BJ (cell line): ENCODE results near the gene COL5A1. TPM values are rescaled to one million over a fixed set of nuclear protein-coding genes. Genes with fewer than 3 reads are reported as not detected.

Experiments
- CTCF ChIA-PET: fragments of 350-600 bp; formaldehyde crosslinking; extraction: SDS; loops from one replicate; lab custom pipeline; 2021; ENCODE audit warnings: antibody characterized with exemption, inconsistent platforms; lab: Yijun Ruan, JAX
- POLR2A ChIA-PET: fragments of 300-600 bp; sonication (Branson Sonifier 250); formaldehyde crosslinking; extraction: SDS; loops from one replicate; lab custom pipeline; 2021; ENCODE audit warnings: antibody characterized with exemption; lab: Charles Lee
- DNase-seq: peaks from one replicate; pipeline ENCODE4 v3.0.0-alpha.2; 2011; ENCODE audit warnings: low read depth
- H3K27me3 ChIP-seq: 2 replicates; pipeline ENCODE4 v1.6.0; 2011; ENCODE audit warnings: low read length; ENCODE audit not compliant: control insufficient read depth, insufficient read depth
- H3K36me3 ChIP-seq: 2 replicates; pipeline ENCODE4 v1.5.1; 2011; ENCODE audit warnings: low read length; ENCODE audit not compliant: control insufficient read depth, insufficient read depth
- H3K4me3 ChIP-seq: 2 replicates; pipeline ENCODE4 v1.5.1; 2011; ENCODE audit warnings: low read depth, mild to moderate bottlenecking, control low read depth, low read length
- CTCF ChIP-seq: IDR thresholded peaks from 2 replicates; pipeline ENCODE4 v1.5.1; 2011; ENCODE audit warnings: low read depth, mild to moderate bottlenecking, control low read depth, inconsistent platforms, low read length, moderate library complexity; ENCODE audit not compliant: insufficient read depth
- polyA plus RNA-seq: library from polyadenylated mRNA; depleted of rRNA; stranded (reverse); fragments of >200 nt; gene quantifications from 2 replicates; pipeline ENCODE4 v1.2.3, GENCODE V29; 2011

Gene COL5A1
- polyA plus RNA-seq, 1 experiment, result 251 TPM

- no peak; the same call in 1 of the 2 replicates for TF ChIP-seq CTCF
- no peak for DNase-seq
- peaks cover 75% of the 10 kb centered on the region for H3K36me3 ChIP-seq
- ChIA-PET POLR2A (no interaction called here), CTCF (interaction anchor here (0.6 kb wide), 1 partner anchor 232 kb away, joined by 3 read pairs; no protein-coding TSS in a partner anchor)
- H3K4me3 ChIP-seq, result no peak overlapping the region
- no peaks in the 10 kb centered on the region for H3K27me3 ChIP-seq
Measured at GRCh38 chr9:134839455-134840125, 198.0 kb downstream of the COL5A1 start.

GRCh38 chr9:134840511-134840910 is 198.9 kb downstream of the COL5A1 start:
- no peak for DNase-seq
- no peak for TF ChIP-seq CTCF
- H3K36me3 ChIP-seq, result peaks cover 73% of the 10 kb centered on the region
- ChIA-PET POLR2A (no interaction called here), CTCF (no interaction called here)
- H3K4me3 ChIP-seq, result no peak overlapping the region
- no peaks in the 10 kb centered on the region for H3K27me3 ChIP-seq

DNA sequence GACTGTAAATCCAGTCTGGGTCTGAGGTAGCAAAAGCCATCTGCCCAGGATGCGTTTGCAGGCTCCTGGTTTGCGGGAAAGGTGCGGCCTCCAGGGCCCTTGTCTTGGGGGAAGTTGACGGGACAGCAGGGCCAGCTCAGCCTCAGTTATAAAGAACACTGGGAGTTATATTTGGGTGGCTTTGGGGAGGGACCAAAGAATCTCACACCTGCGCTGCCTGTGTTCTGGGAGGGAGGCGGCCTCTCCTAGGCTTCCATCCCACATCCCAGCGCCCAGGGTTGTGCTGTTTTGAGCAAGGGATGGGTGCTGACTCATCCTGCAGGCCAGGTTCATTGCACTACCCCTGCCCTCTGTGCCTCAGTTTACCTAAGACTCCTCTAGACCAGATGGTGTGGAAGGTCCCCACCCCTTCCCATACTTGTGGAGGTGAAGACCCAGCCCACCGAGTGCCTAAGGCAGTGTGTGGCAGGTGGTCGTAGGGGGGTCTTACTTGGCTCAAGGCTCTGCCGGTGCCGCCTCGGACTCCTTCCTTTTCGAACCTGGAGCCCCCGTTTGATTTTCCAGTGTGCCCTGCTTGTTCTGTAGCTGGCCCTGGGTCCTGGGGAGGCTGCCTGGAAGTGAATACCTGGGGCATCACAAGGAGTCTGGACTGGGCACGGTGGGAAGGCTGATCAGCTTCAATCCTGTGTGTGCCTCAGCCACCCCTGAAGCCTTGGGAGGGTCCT is 199.7 kb downstream of the COL5A1 start:
- Histone ChIP-seq H3K27me3 (no peaks in the 10 kb centered on the region), H3K36me3 (peaks cover 66% of the 10 kb centered on the region), H3K4me3 (no peak overlapping the region)
- no peak for DNase-seq
- no peak for TF ChIP-seq CTCF
- ChIA-PET CTCF (no interaction called here), POLR2A (no interaction called here)

DNA sequence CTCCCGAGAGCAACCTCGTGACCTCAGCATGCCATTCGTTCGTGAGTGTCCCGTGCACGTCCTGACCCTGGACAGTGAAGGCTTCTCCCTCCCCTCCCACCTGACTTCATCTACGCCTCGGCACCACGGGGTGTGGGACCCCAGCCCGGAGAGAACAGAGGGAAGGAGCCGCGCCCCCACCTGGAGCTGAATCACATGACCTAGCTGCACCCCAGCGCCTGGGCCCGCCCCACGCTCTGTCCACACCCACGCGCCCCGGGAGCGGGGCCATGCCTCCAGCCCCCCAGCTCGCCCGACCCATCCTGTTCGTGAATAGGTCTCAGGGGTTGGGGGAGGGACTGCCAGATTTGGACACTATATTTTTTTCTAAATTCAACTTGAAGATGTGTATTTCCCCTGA is 200.7 kb downstream of the COL5A1 start:
- H3K4me3 ChIP-seq, result no peak overlapping the region
- CTCF ChIA-PET, result no interaction called here
- POLR2A ChIA-PET, result no interaction called here
- no peak for DNase-seq
- peaks cover 60% of the 10 kb centered on the region for H3K36me3 ChIP-seq
- H3K27me3 ChIP-seq, result no peaks in the 10 kb centered on the region
- TF ChIP-seq CTCF, result no peak

GRCh38 chr9:134843740-134844139 is 202.1 kb downstream of the COL5A1 start:
- POLR2A ChIA-PET, result no interaction called here
- H3K36me3 ChIP-seq, result peaks cover 51% of the 10 kb centered on the region
- CTCF ChIA-PET, result no interaction called here
- TF ChIP-seq CTCF, result no peak
- no peak overlapping the region for H3K4me3 ChIP-seq
- H3K27me3 ChIP-seq, result no peaks in the 10 kb centered on the region
- no peak for DNase-seq
